ENCODE data around the gene GLMN. TPM values are rescaled to one million over a fixed set of nuclear protein-coding genes. Genes with fewer than 3 reads are reported as not detected.
"Not testable (repeated sequence)": the region's sequence is repeated elsewhere in the genome, so short reads cannot be mapped to it uniquely, and the experiment has no call there.

The GLMN gene
- total and polyA plus RNA-seq, 2 of the 13 experiments (the other 11 are each of a cell fraction or from before 2014, with no cell fraction given) = 5.9 to 18.4 TPM

DNA sequence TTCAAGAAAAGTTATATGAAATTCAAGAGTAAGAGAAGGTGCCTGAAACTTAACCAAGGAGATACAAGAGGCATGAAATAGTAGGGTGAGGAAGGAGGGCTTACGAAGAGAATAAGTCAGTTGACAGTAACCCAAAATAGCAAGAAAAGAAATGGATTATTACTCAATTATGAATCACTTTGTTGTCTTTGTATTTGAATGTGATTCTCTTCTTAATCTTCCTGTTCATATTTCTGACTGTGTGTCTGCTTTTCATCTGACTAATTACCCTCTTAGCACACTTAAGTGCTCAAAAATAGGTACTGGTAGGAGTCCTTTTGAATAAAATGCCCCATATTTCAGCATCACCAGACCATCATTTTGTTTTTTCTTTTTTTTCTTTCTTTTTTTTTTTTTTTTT, 39.4 kb downstream of the GLMN start:
- TF ChIP-seq ATF7 (IDR thresholded peaks at IDR 0.05) (no peak), ATF7 (CRISPR knock-in tag; IDR thresholded peaks at IDR 0.05) (no peak)
- intact Hi-C loops (cut with micrococcal nuclease; ENCODE audit: unreplicated experiment) = no loop called here
- ATAC-seq (no peak), DNase-seq (ENCODE audit: low spot score) (no peak), FAIRE-seq (no peak)
- 100% methylated on average over 1 of the region's 1 CpG for WGBS (ENCODE audit: low lambda C conversion rate)
- H3K27ac ChIP-seq (ENCODE audit: extremely low read length, insufficient read depth, low read length) = no peak overlapping the region
- H3K9me3 ChIP-seq (ENCODE audit: low read length) = no peaks in the 10 kb centered on the region
- CTCF ChIA-PET (ENCODE audit: low intra/inter-chr PET ratio, low total read pairs) = no interaction called here
- H3K4me1 ChIP-seq (ENCODE audit: insufficient read depth, low read length) = no peaks in the 10 kb centered on the region
- no peak overlapping the region for H3K4me3 ChIP-seq (replicated peaks in 1 of 3; ENCODE audit: insufficient read depth in 1 of 3, low read depth in 2 of 3, low read length in 3 of 3)
- H3K36me3 ChIP-seq (replicated peaks in 1 of 2; ENCODE audit: control insufficient read depth in 1 of 2, insufficient read depth in 2 of 2, low read length in 2 of 2) = peaks cover 1 to 15% of the 10 kb centered on the region in 2 experiments; a peak in 2 of 5 replicates
- H3K4me2 ChIP-seq (ENCODE audit: low read depth, low read length) = no peak overlapping the region
- BruUV-seq (replicated peaks) = no TSS peak
- H3K79me2 ChIP-seq (ENCODE audit: insufficient read depth, low read length) = no peaks in the 10 kb centered on the region
- POLR2A ChIA-PET = no interaction called here
- H4K20me1 ChIP-seq (ENCODE audit: insufficient read depth, low read length) = no peaks in the 10 kb centered on the region
- no peak overlapping the region for H2AFZ ChIP-seq (ENCODE audit: low read length)
- H3K27me3 ChIP-seq (ENCODE audit: control insufficient read depth in 1 of 2, insufficient read depth in 2 of 2, low read length in 2 of 2) = no peaks in the 10 kb centered on the region
- in situ Hi-C loops (cut with HindIII; ENCODE audit: extremely low pct_ligation_motif_present, low pct_unique_long_range_greater_than_20kb) = no loop called here
- no peak overlapping the region for H3K9ac ChIP-seq (ENCODE audit: insufficient read depth, low read depth, low read length)

DNA sequence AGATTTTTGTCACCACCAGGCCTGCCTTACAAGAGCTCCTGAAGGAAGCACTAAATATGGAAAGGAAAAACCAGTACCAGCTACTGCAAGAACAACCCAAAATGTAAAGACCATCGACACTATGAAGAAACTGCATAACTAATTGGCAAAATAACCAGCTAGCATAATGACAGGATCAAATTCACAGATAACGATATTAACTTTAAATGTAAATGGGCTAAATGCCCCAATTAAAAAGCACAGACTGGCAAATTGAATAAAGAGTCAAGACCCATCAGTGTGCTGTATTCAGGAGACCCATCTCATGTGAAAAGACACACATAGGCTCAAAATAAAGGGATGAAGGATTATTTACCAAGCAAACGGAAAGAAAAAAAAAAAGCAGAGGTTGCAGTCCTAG, 44.1 kb downstream of the GLMN start:
- H3K9me3 ChIP-seq (ENCODE audit: low read length); BruUV-seq (replicated peaks); H3K4me2 ChIP-seq (ENCODE audit: low read depth, low read length); intact Hi-C loops (cut with micrococcal nuclease; ENCODE audit: unreplicated experiment); ATAC-seq; CTCF ChIA-PET (ENCODE audit: low intra/inter-chr PET ratio, low total read pairs); H3K27me3 ChIP-seq (ENCODE audit: control insufficient read depth in 1 of 2, insufficient read depth in 2 of 2, low read length in 2 of 2); H2AFZ ChIP-seq (ENCODE audit: low read length); in situ Hi-C loops (cut with HindIII; ENCODE audit: extremely low pct_ligation_motif_present, low pct_unique_long_range_greater_than_20kb); DNase-seq (ENCODE audit: low spot score); H3K9ac ChIP-seq (ENCODE audit: insufficient read depth, low read depth, low read length); H3K27ac ChIP-seq (ENCODE audit: extremely low read length, insufficient read depth, low read length); H3K4me3 ChIP-seq (replicated peaks in 1 of 3; ENCODE audit: insufficient read depth in 1 of 3, low read depth in 2 of 3, low read length in 3 of 3); FAIRE-seq; H3K79me2 ChIP-seq (ENCODE audit: insufficient read depth, low read length); POLR2A ChIA-PET; H3K4me1 ChIP-seq (ENCODE audit: insufficient read depth, low read length); H3K36me3 ChIP-seq (replicated peaks in 1 of 2; ENCODE audit: control insufficient read depth in 1 of 2, insufficient read depth in 2 of 2, low read length in 2 of 2); H4K20me1 ChIP-seq (ENCODE audit: insufficient read depth, low read length): not testable (repeated sequence)
- 51% methylated on average over 3 of the region's 3 CpGs for WGBS (ENCODE audit: low lambda C conversion rate)

DNA sequence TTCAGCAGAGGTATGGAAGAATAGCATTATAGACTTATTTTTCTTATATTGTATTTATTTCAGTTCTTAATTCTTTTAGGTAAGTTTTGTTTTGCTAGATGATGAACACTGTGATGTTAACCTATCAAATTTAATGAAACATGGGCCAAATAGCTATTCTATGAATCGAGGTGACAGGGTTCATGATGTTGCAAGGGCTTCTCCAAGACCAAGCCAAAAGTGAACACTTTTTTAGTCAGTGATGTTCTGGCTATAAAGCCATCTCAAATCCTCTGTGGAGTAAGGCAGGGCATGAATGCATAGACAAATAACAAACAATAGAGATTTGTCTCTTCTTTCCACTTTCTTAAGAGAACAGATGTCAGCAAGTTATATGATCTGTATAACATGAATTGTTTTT, 54.4 kb downstream of the GLMN start:
- H3K27me3 ChIP-seq (ENCODE audit: control insufficient read depth in 1 of 2, insufficient read depth in 2 of 2, low read length in 2 of 2) = no peaks in the 10 kb centered on the region
- POLR2A ChIA-PET = no interaction called here
- in situ Hi-C loops (cut with HindIII; ENCODE audit: extremely low pct_ligation_motif_present, low pct_unique_long_range_greater_than_20kb) (no loop called here), intact Hi-C loops (cut with micrococcal nuclease; ENCODE audit: unreplicated experiment) (no loop called here)
- no peak overlapping the region for H3K4me2 ChIP-seq (ENCODE audit: low read depth, low read length)
- no peaks in the 10 kb centered on the region; the same call in 1 of the 2 replicates for H4K20me1 ChIP-seq (ENCODE audit: insufficient read depth, low read length)
- H3K9me3 ChIP-seq (ENCODE audit: low read length) = no peaks in the 10 kb centered on the region
- 75% methylated on average over 1 of the region's 1 CpG for WGBS (ENCODE audit: low lambda C conversion rate)
- no peak for DNase-seq (ENCODE audit: low spot score)
- no peak overlapping the region for H2AFZ ChIP-seq (ENCODE audit: low read length)
- no peak for FAIRE-seq
- H3K27ac ChIP-seq (ENCODE audit: extremely low read length, insufficient read depth, low read length) = no peak overlapping the region
- BruUV-seq (replicated peaks) = no TSS peak
- H3K36me3 ChIP-seq (replicated peaks in 1 of 2; ENCODE audit: control insufficient read depth in 1 of 2, insufficient read depth in 2 of 2, low read length in 2 of 2) = peaks cover 0 to 8% of the 10 kb centered on the region in 2 experiments; a peak in 1 of 5 replicates
- CTCF ChIA-PET (ENCODE audit: low intra/inter-chr PET ratio, low total read pairs) = no interaction called here
- no peak overlapping the region for H3K4me3 ChIP-seq (replicated peaks in 1 of 3; ENCODE audit: insufficient read depth in 1 of 3, low read depth in 2 of 3, low read length in 3 of 3)
- no peaks in the 10 kb centered on the region for H3K4me1 ChIP-seq (ENCODE audit: insufficient read depth, low read length)
- no peaks in the 10 kb centered on the region for H3K79me2 ChIP-seq (ENCODE audit: insufficient read depth, low read length)
- H3K9ac ChIP-seq (ENCODE audit: insufficient read depth, low read depth, low read length) = no peak overlapping the region
- no peak for ATAC-seq
- no peak for TF ChIP-seq ZSCAN25 (CRISPR knock-in tag; IDR thresholded peaks at IDR 0.05)
- TF ChIP-seq SIX1 (CRISPR knock-in tag; IDR thresholded peaks at IDR 0.05; ENCODE audit: borderline replicate concordance) = no peak
- no peak for TF ChIP-seq SP2 (CRISPR knock-in tag; IDR thresholded peaks at IDR 0.05)
- no peak for TF ChIP-seq HMG20A (CRISPR knock-in tag; IDR thresholded peaks at IDR 0.05; ENCODE audit: borderline replicate concordance)
- TF ChIP-seq CENPX (CRISPR knock-in tag; IDR thresholded peaks at IDR 0.05) = no peak
- no peak for TF ChIP-seq RARA (CRISPR knock-in tag; IDR thresholded peaks at IDR 0.05)
- no peak for TF ChIP-seq NCOA2 (CRISPR knock-in tag; IDR thresholded peaks at IDR 0.05)
- TF ChIP-seq, protein P1, sequence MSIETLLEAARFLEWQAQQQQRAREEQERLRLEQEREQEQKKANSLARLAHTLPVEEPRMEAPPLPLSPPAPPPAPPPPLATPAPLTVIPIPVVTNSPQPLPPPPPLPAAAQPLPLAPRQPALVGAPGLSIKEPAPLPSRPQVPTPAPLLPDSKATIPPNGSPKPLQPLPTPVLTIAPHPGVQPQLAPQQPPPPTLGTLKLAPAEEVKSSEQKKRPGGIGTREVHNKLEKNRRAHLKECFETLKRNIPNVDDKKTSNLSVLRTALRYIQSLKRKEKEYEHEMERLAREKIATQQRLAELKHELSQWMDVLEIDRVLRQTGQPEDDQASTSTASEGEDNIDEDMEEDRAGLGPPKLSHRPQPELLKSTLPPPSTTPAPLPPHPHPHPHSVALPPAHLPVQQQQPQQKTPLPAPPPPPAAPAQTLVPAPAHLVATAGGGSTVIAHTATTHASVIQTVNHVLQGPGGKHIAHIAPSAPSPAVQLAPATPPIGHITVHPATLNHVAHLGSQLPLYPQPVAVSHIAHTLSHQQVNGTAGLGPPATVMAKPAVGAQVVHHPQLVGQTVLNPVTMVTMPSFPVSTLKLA (IDR thresholded peaks at IDR 0.05) = no peak
- TF ChIP-seq ZKSCAN1 (IDR thresholded peaks at IDR 0.05; ENCODE audit: low read length) = no peak
